HEK293 (cell line): ENCODE data around the gene NTN3.

Experiments used
- ELK4 ChIP-seq: IDR thresholded peaks from 2 replicates; pipeline ENCODE4 v1.6.1; 2011; ENCODE audit warnings: mild to moderate bottlenecking, low read depth, low read length, borderline replicate concordance
- KLF8 ChIP-seq: fragments of 450-650 bp; formaldehyde crosslinking; IDR thresholded peaks from 2 replicates; pipeline ENCODE4 v1.5.1; 2016; ENCODE audit warnings: missing biosample characterization, missing genetic modification characterization
- MEIS1 ChIP-seq: sonication (generic); formaldehyde crosslinking; IDR thresholded peaks from 2 replicates; pipeline ENCODE4 v1.8.1; 2022; ENCODE audit warnings: missing genetic modification reagents, mild to moderate bottlenecking, borderline replicate concordance
- PRDM10 ChIP-seq: fragments of 450-650 bp; formaldehyde crosslinking; IDR thresholded peaks from 2 replicates; pipeline ENCODE4 v1.5.1; 2016; ENCODE audit warnings: missing biosample characterization, missing genetic modification characterization
- SCRT2 ChIP-seq: fragments of 450-650 bp; formaldehyde crosslinking; IDR thresholded peaks from 2 replicates; pipeline ENCODE4 v1.5.1; 2016; ENCODE audit warnings: missing biosample characterization, missing genetic modification characterization
- YY2 ChIP-seq: fragments of 450-650 bp; formaldehyde crosslinking; IDR thresholded peaks from 2 replicates; pipeline ENCODE4 v1.5.1; 2016; ENCODE audit warnings: missing biosample characterization, missing genetic modification characterization
- ZBTB20 ChIP-seq: fragments of 450-650 bp; formaldehyde crosslinking; IDR thresholded peaks from 2 replicates; pipeline ENCODE4 v1.5.1; 2016; ENCODE audit warnings: missing biosample characterization, missing genetic modification characterization
- ZEB2 ChIP-seq: fragments of 450-650 bp; formaldehyde crosslinking; IDR thresholded peaks from 2 replicates; pipeline ENCODE4 v1.5.1; 2016; ENCODE audit warnings: missing biosample characterization, missing genetic modification characterization
- ZFP37 ChIP-seq: fragments of 450-650 bp; formaldehyde crosslinking; IDR thresholded peaks from 2 replicates; pipeline ENCODE4 v1.5.1; 2016; ENCODE audit warnings: missing biosample characterization, missing genetic modification characterization
- ZNF112 ChIP-seq: fragments of 450-650 bp; formaldehyde crosslinking; IDR thresholded peaks from 2 replicates; pipeline ENCODE4 v1.5.0; 2017; ENCODE audit warnings: missing biosample characterization, missing genetic modification characterization
- ZNF138 ChIP-seq: fragments of 450-650 bp; formaldehyde crosslinking; IDR thresholded peaks from 2 replicates; pipeline ENCODE4 v1.5.1; 2016; ENCODE audit warnings: missing biosample characterization, missing genetic modification characterization, borderline replicate concordance
- ZNF274 ChIP-seq, 2 experiments: fragments of 200-500 bp in 1 of 2; fragments of 450-650 bp in 1 of 2; sonication (Bioruptor generic) in 1 of 2; formaldehyde crosslinking in 1 of 2; IDR thresholded peaks; 2 replicates each; pipeline versions ENCODE4 v1.5.1 to v1.6.1; 2014 to 2016; ENCODE audit warnings: borderline replicate concordance in 1 of 2, inconsistent platforms in 1 of 2, low read length in 1 of 2, missing biosample characterization in 1 of 2, missing genetic modification characterization in 1 of 2
- ZNF354C ChIP-seq: fragments of 450-650 bp; formaldehyde crosslinking; IDR thresholded peaks from 2 replicates; pipeline ENCODE4 v1.5.1; 2016; ENCODE audit warnings: missing biosample characterization, missing genetic modification characterization, low read depth, borderline replicate concordance
- ZNF398 ChIP-seq: fragments of 450-650 bp; formaldehyde crosslinking; IDR thresholded peaks from 2 replicates; pipeline ENCODE4 v1.5.1; 2017; ENCODE audit warnings: missing biosample characterization, missing genetic modification characterization
- ZNF426 ChIP-seq: fragments of 450-650 bp; formaldehyde crosslinking; IDR thresholded peaks from 2 replicates; pipeline ENCODE4 v1.5.1; 2017; ENCODE audit warnings: missing biosample characterization, missing genetic modification characterization, mild to moderate bottlenecking, inconsistent platforms, moderate library complexity
- ZNF549 ChIP-seq: fragments of 450-650 bp; IDR thresholded peaks from 2 replicates; pipeline ENCODE4 v1.5.1; 2018; ENCODE audit warnings: missing biosample characterization, missing genetic modification characterization, mild to moderate bottlenecking, inconsistent platforms, moderate library complexity
- ZNF571 ChIP-seq: fragments of 450-650 bp; formaldehyde crosslinking; IDR thresholded peaks from 2 replicates; pipeline ENCODE4 v1.5.0; 2017; ENCODE audit warnings: missing biosample characterization, missing genetic modification characterization
- ZNF596 ChIP-seq: fragments of 450-650 bp; IDR thresholded peaks from 2 replicates; pipeline ENCODE4 v1.5.0; 2018; ENCODE audit warnings: missing biosample characterization, mild to moderate bottlenecking, missing genetic modification characterization, moderate library complexity
- ZNF600 ChIP-seq: fragments of 450-650 bp; formaldehyde crosslinking; IDR thresholded peaks from 2 replicates; pipeline ENCODE4 v1.5.1; 2016; ENCODE audit warnings: missing biosample characterization, missing genetic modification characterization
- ZNF654 ChIP-seq: fragments of 450-650 bp; formaldehyde crosslinking; IDR thresholded peaks from 2 replicates; pipeline ENCODE4 v1.5.1; 2016; ENCODE audit warnings: low read depth, missing biosample characterization, missing genetic modification characterization
- ZNF747 ChIP-seq: fragments of 450-650 bp; formaldehyde crosslinking; IDR thresholded peaks from 2 replicates; pipeline ENCODE4 v1.5.1; 2016; ENCODE audit warnings: missing biosample characterization, missing genetic modification characterization
- ZNF830 ChIP-seq: fragments of 450-650 bp; IDR thresholded peaks from 2 replicates; pipeline ENCODE4 v1.5.0; 2018; ENCODE audit warnings: missing biosample characterization, missing genetic modification characterization, low read depth, mild to moderate bottlenecking, moderate library complexity
- TF ChIP-seq, protein P1 (sequence below): fragments of 450-650 bp; formaldehyde crosslinking; conservative IDR thresholded peaks from 2 replicates; pipeline ENCODE4 v1.5.1; 2016; ENCODE audit warnings: low read depth, missing biosample characterization, missing genetic modification characterization
- TF ChIP-seq, protein P2 (sequence below): fragments of 450-650 bp; formaldehyde crosslinking; IDR thresholded peaks from 2 replicates; pipeline ENCODE4 v1.5.1; 2016; ENCODE audit warnings: missing biosample characterization, missing genetic modification characterization
- TF ChIP-seq, protein P3 (sequence below): fragments of 450-650 bp; formaldehyde crosslinking; optimal IDR thresholded peaks from 2 replicates; pipeline ENCODE3; 2016; ENCODE audit warnings: missing biosample characterization, mild to moderate bottlenecking, missing genetic modification characterization

Gene NTN3

DNA sequence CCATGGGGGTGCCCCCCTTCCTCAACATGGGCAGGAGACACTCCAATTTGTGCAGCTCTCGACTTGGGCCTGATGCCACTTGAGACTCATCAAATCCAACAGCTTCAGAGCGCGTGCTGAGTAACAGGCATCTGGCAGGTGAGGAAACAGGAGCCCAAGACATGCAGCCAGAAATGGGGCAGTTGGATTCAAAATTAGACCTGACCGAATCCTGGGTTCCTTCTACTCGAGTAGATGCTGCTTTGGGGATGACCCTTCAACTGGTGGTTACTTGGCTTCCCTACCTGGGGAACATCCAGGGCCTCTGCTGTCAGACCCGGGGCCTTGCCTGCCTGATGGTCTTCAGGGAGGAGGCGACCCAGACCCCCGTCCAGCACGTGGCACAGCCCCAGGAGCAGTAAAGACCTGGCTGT, 488 bp upstream of the NTN3 start (continued):
- no peak for TF ChIP-seq ZNF354C
- TF ChIP-seq ELK4: no peak
- TF ChIP-seq ZNF426 (tag by site-specific recombination): no peak
- peak; percentile 78 for TF ChIP-seq ZBTB20
- no peak for TF ChIP-seq YY2 (tag by site-specific recombination)
- TF ChIP-seq MEIS1 (CRISPR knock-in tag): no peak
- TF ChIP-seq, protein P1, sequence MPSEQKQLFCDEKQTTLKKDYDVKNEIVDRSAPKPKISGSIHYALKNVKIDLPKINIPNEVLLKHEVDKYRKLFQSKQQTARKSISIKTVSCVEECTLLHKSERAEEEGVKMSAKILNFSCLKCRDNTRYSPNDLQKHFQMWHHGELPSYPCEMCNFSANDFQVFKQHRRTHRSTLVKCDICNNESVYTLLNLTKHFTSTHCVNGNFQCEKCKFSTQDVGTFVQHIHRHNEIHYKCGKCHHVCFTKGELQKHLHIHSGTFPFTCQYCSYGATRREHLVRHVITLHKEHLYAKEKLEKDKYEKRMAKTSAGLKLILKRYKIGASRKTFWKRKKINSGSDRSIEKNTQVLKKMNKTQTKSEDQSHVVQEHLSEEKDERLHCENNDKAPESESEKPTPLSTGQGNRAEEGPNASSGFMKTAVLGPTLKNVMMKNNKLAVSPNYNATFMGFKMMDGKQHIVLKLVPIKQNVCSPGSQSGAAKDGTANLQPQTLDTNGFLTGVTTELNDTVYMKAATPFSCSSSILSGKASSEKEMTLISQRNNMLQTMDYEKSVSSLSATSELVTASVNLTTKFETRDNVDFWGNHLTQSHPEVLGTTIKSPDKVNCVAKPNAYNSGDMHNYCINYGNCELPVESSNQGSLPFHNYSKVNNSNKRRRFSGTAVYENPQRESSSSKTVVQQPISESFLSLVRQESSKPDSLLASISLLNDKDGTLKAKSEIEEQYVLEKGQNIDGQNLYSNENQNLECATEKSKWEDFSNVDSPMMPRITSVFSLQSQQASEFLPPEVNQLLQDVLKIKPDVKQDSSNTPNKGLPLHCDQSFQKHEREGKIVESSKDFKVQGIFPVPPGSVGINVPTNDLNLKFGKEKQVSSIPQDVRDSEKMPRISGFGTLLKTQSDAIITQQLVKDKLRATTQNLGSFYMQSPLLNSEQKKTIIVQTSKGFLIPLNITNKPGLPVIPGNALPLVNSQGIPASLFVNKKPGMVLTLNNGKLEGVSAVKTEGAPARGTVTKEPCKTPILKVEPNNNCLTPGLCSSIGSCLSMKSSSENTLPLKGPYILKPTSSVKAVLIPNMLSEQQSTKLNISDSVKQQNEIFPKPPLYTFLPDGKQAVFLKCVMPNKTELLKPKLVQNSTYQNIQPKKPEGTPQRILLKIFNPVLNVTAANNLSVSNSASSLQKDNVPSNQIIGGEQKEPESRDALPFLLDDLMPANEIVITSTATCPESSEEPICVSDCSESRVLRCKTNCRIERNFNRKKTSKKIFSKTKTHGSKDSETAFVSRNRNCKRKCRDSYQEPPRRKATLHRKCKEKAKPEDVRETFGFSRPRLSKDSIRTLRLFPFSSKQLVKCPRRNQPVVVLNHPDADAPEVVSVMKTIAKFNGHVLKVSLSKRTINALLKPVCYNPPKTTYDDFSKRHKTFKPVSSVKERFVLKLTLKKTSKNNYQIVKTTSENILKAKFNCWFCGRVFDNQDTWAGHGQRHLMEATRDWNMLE (tag by site-specific recombination): no peak
- TF ChIP-seq ZNF549 (tag by site-specific recombination): no peak
- TF ChIP-seq, protein P2, sequence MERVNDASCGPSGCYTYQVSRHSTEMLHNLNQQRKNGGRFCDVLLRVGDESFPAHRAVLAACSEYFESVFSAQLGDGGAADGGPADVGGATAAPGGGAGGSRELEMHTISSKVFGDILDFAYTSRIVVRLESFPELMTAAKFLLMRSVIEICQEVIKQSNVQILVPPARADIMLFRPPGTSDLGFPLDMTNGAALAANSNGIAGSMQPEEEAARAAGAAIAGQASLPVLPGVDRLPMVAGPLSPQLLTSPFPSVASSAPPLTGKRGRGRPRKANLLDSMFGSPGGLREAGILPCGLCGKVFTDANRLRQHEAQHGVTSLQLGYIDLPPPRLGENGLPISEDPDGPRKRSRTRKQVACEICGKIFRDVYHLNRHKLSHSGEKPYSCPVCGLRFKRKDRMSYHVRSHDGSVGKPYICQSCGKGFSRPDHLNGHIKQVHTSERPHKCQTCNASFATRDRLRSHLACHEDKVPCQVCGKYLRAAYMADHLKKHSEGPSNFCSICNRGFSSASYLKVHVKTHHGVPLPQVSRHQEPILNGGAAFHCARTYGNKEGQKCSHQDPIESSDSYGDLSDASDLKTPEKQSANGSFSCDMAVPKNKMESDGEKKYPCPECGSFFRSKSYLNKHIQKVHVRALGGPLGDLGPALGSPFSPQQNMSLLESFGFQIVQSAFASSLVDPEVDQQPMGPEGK (tag by site-specific recombination): peak; percentile 85
- TF ChIP-seq, protein P3, sequence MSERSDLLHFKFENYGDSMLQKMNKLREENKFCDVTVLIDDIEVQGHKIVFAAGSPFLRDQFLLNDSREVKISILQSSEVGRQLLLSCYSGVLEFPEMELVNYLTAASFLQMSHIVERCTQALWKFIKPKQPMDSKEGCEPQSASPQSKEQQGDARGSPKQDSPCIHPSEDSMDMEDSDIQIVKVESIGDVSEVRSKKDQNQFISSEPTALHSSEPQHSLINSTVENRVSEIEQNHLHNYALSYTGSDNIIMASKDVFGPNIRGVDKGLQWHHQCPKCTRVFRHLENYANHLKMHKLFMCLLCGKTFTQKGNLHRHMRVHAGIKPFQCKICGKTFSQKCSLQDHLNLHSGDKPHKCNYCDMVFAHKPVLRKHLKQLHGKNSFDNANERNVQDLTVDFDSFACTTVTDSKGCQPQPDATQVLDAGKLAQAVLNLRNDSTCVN (tag by site-specific recombination): no peak
- no peak for TF ChIP-seq ZNF274 (IDR thresholded peaks at IDR 0.05; ENCODE audit: low read length)
- no peak for TF ChIP-seq ZNF274 (tag by site-specific recombination; IDR thresholded peaks at IDR 0.05; ENCODE audit: borderline replicate concordance)
- 0 out of 2 replicates have a peak, but pooled peaks have one; percentile 16 for TF ChIP-seq KLF8 (tag by site-specific recombination)
- TF ChIP-seq PRDM10 (tag by site-specific recombination): peak; percentile 97
- no peak for TF ChIP-seq ZNF138 (tag by site-specific recombination)
- peak; percentile 91 for TF ChIP-seq SCRT2 (tag by site-specific recombination)
- TF ChIP-seq ZNF830: no peak
- no peak for TF ChIP-seq ZNF398
- no peak for TF ChIP-seq ZNF571
- no peak for TF ChIP-seq ZNF112 (tag by site-specific recombination)
- peak; percentile 68; the same call in 1 of the 2 replicates for TF ChIP-seq ZNF600 (tag by site-specific recombination)
- no peak for TF ChIP-seq ZNF654 (tag by site-specific recombination)
- peak; percentile 78 for TF ChIP-seq ZEB2 (tag by site-specific recombination)
- no peak for TF ChIP-seq ZFP37 (tag by site-specific recombination)
- no peak for TF ChIP-seq ZNF747
- no peak for TF ChIP-seq ZNF596 (tag by site-specific recombination)
